ENCODE data around the gene RBM43. TPM values are rescaled to one million over a fixed set of nuclear protein-coding genes. Genes with fewer than 3 reads are reported as not detected.
"Not testable (repeated sequence)": the region's sequence is repeated elsewhere in the genome, so short reads cannot be mapped to it uniquely, and the experiment has no call there.

The RBM43 gene
- total and polyA plus RNA-seq, 2 donors: 8.1 to 14.7 TPM

- WGBS: 5% methylated on average over 11 of the region's 11 CpGs
- H3K4me1 ChIP-seq (ENCODE audit: insufficient read depth): no peaks in the 10 kb centered on the region
- no peaks in the 10 kb centered on the region for H3K36me3 ChIP-seq (ENCODE audit: insufficient read depth)
- H3K27ac ChIP-seq (ENCODE audit: low read depth): peak overlapping the region; percentile 94
- peak; percentile 20 for DNase-seq (ENCODE audit: extremely low spot score)
- peak overlapping the region; percentile 78 for H3K4me3 ChIP-seq (ENCODE audit: low read depth, low read length)
Measured at GRCh38 chr2:151260573-151261230, 961 bp downstream of the RBM43 start.

- no peak overlapping the region for H3K27ac ChIP-seq (ENCODE audit: low read depth)
- no peak for DNase-seq (ENCODE audit: extremely low spot score)
- H3K4me1 ChIP-seq (ENCODE audit: insufficient read depth): no peaks in the 10 kb centered on the region
- H3K4me3 ChIP-seq (ENCODE audit: low read depth, low read length): no peak overlapping the region
- H3K36me3 ChIP-seq (ENCODE audit: insufficient read depth): no peaks in the 10 kb centered on the region
- 91% methylated on average over 3 of the region's 3 CpGs for WGBS
Measured at GRCh38 chr2:151258121-151258520, 3.5 kb downstream of the RBM43 start.

- H3K36me3 ChIP-seq (ENCODE audit: insufficient read depth): peaks cover 2% of the 10 kb centered on the region
- H3K4me3 ChIP-seq (ENCODE audit: low read depth, low read length): no peak overlapping the region
- no peaks in the 10 kb centered on the region for H3K4me1 ChIP-seq (ENCODE audit: insufficient read depth)
- DNase-seq (ENCODE audit: extremely low spot score): no peak
- no peak overlapping the region for H3K27ac ChIP-seq (ENCODE audit: low read depth)
- WGBS: 100% methylated on average over 1 of the region's 1 CpG
Measured at GRCh38 chr2:151252646-151253045, 9.0 kb downstream of the RBM43 start.

DNA sequence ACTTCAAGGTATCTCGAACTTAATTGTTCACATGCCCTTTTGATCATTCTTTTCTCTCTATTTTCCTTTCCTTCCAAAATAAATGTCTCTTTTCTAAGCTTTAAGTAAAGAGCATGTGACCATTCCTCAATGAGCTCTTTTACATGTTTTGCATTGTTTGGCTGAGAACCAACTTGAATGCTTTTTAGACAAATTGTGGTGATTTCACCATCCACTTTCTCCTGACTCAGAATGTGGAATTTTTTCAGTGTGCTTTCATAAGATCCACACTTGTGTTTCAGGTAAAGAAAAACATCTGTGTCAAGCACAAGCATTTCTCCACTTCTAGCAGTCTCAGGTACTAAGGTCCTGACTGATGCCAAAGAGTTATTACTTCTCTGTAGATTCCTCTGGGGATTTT, 10.7 kb downstream of the RBM43 start:
- WGBS: 90% methylated on average over 1 of the region's 1 CpG
- Histone ChIP-seq H3K27ac (ENCODE audit: low read depth) (no peak overlapping the region), H3K4me1 (ENCODE audit: insufficient read depth) (no peaks in the 10 kb centered on the region), H3K4me3 (ENCODE audit: low read depth, low read length) (no peak overlapping the region), H3K36me3 (ENCODE audit: insufficient read depth) (peaks cover 2% of the 10 kb centered on the region)
- DNase-seq (ENCODE audit: extremely low spot score): no peak

DNA sequence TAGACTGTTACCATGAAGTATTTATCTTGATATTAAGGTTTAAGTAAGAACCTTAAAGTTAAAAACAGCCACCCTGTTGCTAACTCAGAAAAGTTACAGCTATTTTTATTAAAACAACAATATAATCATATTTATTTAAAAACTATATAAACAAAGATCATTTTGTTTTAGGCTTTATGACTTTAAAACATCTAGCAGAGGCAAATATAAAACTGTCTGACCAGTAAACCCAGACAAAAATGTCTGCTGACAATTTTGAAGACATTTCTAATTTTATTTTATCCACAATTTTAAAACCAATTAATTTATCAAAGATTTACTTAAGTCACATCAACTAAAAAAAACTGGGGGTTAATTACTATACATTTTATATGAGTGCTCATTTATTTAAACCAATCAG, 14.2 kb downstream of the RBM43 start:
- no peak for DNase-seq (ENCODE audit: extremely low spot score)
- Histone ChIP-seq H3K36me3 (ENCODE audit: insufficient read depth) (peaks cover 2% of the 10 kb centered on the region), H3K4me3 (ENCODE audit: low read depth, low read length) (no peak overlapping the region), H3K4me1 (ENCODE audit: insufficient read depth) (no peaks in the 10 kb centered on the region), H3K27ac (ENCODE audit: low read depth) (no peak overlapping the region)

- no peak overlapping the region for H3K4me3 ChIP-seq (ENCODE audit: low read depth, low read length)
- DNase-seq (ENCODE audit: extremely low spot score): no peak
- no peak overlapping the region for H3K27ac ChIP-seq (ENCODE audit: low read depth)
- 89% methylated on average over 1 of the region's 1 CpG for WGBS
- no peaks in the 10 kb centered on the region for H3K4me1 ChIP-seq (ENCODE audit: insufficient read depth)
- H3K36me3 ChIP-seq (ENCODE audit: insufficient read depth): peaks cover 2% of the 10 kb centered on the region
Measured at GRCh38 chr2:151246152-151246551, 15.5 kb downstream of the RBM43 start.

- Histone ChIP-seq H3K27ac (ENCODE audit: low read depth) (no peak overlapping the region), H3K4me3 (ENCODE audit: low read depth, low read length) (no peak overlapping the region), H3K4me1 (ENCODE audit: insufficient read depth) (no peaks in the 10 kb centered on the region), H3K36me3 (ENCODE audit: insufficient read depth) (no peaks in the 10 kb centered on the region)
- WGBS: 91% methylated on average over 3 of the region's 3 CpGs
- DNase-seq (ENCODE audit: extremely low spot score): no peak
Measured at GRCh38 chr2:151243468-151243867, 18.2 kb downstream of the RBM43 start.

- no peaks in the 10 kb centered on the region for H3K4me1 ChIP-seq (ENCODE audit: insufficient read depth)
Measured at GRCh38 chr2:151241224-151241623, 20.4 kb downstream of the RBM43 start.

DNA sequence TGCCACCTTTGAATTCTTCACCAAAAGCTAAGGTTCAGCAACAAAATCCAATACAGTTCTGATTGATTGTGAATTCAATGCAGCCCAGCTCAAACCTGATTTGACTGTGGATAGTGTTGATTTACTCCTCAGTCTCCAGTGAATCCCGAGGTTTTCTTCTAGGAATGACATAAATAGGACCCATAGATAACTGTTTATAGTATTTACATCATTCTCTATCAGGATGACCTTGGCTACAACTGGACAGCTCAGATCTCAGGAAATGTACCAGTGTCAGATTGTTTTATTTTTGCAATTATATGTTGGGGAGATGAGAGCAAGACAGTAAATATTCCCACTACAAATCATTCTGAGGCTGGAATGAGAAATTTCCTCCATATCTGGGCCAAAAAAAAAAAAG, 21.2 kb downstream of the RBM43 start:
- H3K27ac ChIP-seq (ENCODE audit: low read depth): no peak overlapping the region
- no peak for DNase-seq (ENCODE audit: extremely low spot score)
- no peak overlapping the region for H3K4me3 ChIP-seq (ENCODE audit: low read depth, low read length)
- 25% methylated on average over 1 of the region's 1 CpG for WGBS
- H3K36me3 ChIP-seq (ENCODE audit: insufficient read depth): no peaks in the 10 kb centered on the region
- no peaks in the 10 kb centered on the region for H3K4me1 ChIP-seq (ENCODE audit: insufficient read depth)

More at GRCh38 chr2:151241224-151241623, 20.4 kb downstream of the RBM43 start:
- Histone ChIP-seq H3K36me3 (ENCODE audit: insufficient read depth) (no peaks in the 10 kb centered on the region), H3K4me3 (ENCODE audit: low read depth, low read length) (no peak overlapping the region), H3K27ac (ENCODE audit: low read depth) (no peak overlapping the region)
- DNase-seq (ENCODE audit: extremely low spot score): no peak
- 75% methylated on average over 3 of the region's 3 CpGs for WGBS

DNA sequence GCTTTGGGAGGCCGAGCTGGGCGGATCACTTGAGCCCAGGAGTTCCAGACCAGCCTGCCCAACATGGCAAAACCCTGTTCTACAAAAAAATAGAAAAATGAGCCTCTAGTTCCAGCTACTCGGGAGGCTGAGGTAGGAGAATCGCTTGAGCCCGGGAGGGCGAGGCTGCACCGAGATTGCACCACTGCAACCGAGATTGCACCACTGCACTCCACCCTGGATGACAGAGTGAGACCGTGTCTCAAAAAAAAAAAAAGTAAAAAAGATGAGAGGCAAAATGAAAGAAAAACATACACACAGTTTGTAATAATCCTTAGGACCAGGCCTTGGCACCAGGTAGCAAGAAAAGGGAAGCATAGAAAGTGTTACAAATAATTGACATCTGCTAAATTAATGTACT, 22.0 kb downstream of the RBM43 start:
- WGBS: 89% methylated on average over 9 of the region's 9 CpGs
- no peak overlapping the region for H3K4me3 ChIP-seq (ENCODE audit: low read depth, low read length)
- H3K4me1 ChIP-seq (ENCODE audit: insufficient read depth): no peaks in the 10 kb centered on the region
- H3K36me3 ChIP-seq (ENCODE audit: insufficient read depth): no peaks in the 10 kb centered on the region
- DNase-seq (ENCODE audit: extremely low spot score): no peak
- H3K27ac ChIP-seq (ENCODE audit: low read depth): no peak overlapping the region

DNA sequence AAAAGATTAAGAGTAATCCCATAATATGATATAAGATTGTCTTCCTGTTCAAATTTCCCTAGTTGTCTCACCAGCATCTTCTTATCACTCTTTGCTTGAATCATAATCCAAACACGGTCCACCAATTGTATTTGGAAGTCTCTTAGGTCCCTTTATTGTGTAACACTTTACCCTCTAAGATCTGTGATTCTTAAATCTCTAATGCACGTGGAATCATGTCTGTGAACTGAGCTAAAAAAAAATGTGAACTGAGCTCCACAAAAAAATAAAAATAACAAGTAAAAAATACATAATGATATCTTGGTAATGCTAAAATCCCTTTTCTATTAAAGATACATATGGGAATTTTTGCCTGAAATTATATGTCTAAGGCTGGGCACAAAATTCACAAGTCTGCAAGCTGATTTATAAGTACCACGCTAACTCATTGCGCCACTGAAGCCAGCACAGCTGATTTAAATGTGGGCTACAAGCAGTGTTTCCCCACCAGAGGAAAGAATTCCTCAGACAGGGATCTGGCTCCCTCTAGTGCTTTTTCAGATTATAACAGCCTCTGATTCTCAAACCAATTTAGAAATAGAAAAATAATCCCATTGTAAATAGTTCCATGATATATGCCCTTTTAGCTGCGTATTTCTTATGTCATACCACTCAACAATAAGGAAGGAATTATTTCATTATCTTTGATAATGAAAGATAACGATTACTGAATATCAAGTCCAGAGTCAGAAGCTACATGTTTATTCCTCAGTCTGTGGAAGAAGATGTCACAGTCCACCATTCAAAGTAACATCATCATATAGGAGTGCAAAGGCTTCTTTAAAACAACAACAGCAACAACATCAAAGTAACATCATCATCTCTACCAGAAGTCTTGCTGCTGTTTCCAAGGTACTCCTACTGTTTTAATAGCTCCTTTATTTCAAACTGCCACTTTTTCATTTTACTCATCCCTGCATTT, 22.9 kb downstream of the RBM43 start:
- DNase-seq (ENCODE audit: extremely low spot score): peak; percentile 64
- Histone ChIP-seq H3K27ac (ENCODE audit: low read depth) (no peak overlapping the region), H3K36me3 (ENCODE audit: insufficient read depth) (no peaks in the 10 kb centered on the region), H3K4me1 (ENCODE audit: insufficient read depth) (no peaks in the 10 kb centered on the region), H3K4me3 (ENCODE audit: low read depth, low read length) (no peak overlapping the region)
- 9% methylated on average over 6 of the region's 6 CpGs for WGBS

DNA sequence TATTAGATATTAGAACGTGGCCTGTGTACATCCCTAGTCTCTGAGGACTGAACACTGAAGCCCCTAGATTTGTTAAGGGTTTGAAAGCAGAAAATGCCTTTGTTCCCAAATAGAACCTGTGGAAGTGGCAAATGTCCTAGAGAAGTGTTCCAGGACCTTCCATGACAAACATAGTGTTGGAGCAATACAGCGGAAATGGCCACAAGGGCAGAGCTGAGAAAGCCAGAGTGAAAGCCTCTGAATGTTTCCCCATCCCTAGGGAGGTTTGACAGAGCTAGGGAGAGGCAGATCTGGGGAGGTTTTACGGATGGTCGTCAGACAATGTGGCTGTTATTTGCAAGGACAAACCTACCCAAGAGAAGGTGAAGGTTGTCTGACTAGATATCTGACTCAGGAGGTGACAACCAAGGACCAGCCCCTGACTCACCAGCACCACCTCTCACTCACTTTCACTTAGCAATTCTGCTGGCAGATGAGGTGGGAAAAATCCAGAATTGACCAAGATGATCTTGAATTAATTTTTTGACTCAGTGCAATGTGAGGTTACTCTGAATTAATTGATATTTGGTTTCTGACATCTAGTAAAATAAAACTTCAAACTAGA, 24.1 kb downstream of the RBM43 start:
- Histone ChIP-seq H3K27ac (ENCODE audit: low read depth) (no peak overlapping the region), H3K36me3 (ENCODE audit: insufficient read depth) (no peaks in the 10 kb centered on the region), H3K4me3 (ENCODE audit: low read depth, low read length) (no peak overlapping the region), H3K4me1 (ENCODE audit: insufficient read depth) (no peaks in the 10 kb centered on the region)
- 80% methylated on average over 4 of the region's 4 CpGs for WGBS
- DNase-seq (ENCODE audit: extremely low spot score): no peak

GRCh38 chr2:151233760-151234159, 27.9 kb downstream of the RBM43 start:
- H3K4me1 ChIP-seq (ENCODE audit: insufficient read depth); H3K4me3 ChIP-seq (ENCODE audit: low read depth, low read length); H3K27ac ChIP-seq (ENCODE audit: low read depth); H3K36me3 ChIP-seq (ENCODE audit: insufficient read depth); DNase-seq (ENCODE audit: extremely low spot score): not testable (repeated sequence)
- 99% methylated on average over 3 of the region's 3 CpGs for WGBS

DNA sequence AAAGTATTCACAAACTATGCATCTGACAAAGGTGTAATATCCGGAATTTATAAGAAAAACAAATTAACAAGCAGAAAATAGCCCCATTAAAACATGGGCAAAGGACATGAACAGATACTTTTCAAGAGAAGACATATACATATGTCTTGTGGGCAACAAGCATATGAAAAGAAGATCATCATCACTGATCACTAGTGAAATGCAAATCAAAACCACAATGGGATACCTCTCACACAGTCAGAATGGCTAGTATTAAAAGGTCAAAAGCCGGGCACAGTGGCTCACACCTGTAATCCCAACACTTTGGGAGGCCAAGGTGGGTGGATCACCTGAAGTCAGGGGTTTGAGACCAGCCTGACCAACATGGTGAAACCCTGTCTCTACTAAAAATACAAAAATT, 28.4 kb downstream of the RBM43 start:
- 98% methylated on average over 2 of the region's 2 CpGs for WGBS
- not testable (repeated sequence) for H3K4me1 ChIP-seq (ENCODE audit: insufficient read depth); H3K36me3 ChIP-seq (ENCODE audit: insufficient read depth); H3K4me3 ChIP-seq (ENCODE audit: low read depth, low read length); H3K27ac ChIP-seq (ENCODE audit: low read depth); DNase-seq (ENCODE audit: extremely low spot score)
